Activated CD4-positive, CD25-positive, alpha-beta regulatory T cell (primary cell): ENCODE data around the gene MLXIPL.
"Not testable (repeated sequence)": the region's sequence is repeated elsewhere in the genome, so short reads cannot be mapped to it uniquely, and the experiment has no call there.

Source experiments
- DNase-seq, 4 experiments: peaks; one replicate each; lab custom pipeline; 2025; lab: John Stamatoyannopoulos, UW

MLXIPL gene

DNA sequence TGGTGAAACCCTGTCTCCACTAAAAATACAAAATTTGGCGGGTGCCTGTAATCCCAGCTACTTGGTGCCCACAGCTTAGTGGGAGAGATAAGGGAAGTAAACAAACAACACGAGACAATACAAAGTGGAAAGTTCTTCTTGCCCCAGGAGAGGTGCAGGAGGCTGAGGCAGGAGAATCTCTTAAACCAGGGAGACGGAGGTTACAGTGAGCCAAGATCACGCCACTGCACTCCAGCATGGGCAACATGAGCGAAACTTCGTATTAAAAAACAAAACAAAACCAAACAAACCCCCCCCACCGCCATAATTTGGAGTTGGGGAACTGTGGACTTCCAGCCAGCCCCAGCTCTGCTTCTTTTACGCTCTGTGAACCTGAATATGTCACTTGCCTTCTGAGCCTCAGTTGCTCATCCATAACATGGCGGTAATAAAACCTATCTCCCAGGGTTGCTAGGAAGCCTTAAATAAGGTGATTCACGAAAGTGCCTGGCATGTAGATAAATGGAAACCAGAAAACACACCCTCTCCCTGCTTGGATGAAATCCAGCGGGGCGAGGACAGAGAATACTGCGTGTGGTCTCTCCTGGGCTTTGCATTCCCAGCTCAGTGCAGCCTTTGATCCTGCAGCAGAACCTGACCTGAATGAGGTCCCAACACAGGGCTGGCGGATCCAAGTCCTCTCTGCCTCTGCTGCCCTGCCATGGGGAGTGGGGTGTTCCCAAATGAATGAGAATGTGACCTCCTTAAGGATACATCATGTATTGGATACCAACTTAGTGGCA, 10.2 kb downstream of the MLXIPL start:
- DNase-seq, result no peak

DNA sequence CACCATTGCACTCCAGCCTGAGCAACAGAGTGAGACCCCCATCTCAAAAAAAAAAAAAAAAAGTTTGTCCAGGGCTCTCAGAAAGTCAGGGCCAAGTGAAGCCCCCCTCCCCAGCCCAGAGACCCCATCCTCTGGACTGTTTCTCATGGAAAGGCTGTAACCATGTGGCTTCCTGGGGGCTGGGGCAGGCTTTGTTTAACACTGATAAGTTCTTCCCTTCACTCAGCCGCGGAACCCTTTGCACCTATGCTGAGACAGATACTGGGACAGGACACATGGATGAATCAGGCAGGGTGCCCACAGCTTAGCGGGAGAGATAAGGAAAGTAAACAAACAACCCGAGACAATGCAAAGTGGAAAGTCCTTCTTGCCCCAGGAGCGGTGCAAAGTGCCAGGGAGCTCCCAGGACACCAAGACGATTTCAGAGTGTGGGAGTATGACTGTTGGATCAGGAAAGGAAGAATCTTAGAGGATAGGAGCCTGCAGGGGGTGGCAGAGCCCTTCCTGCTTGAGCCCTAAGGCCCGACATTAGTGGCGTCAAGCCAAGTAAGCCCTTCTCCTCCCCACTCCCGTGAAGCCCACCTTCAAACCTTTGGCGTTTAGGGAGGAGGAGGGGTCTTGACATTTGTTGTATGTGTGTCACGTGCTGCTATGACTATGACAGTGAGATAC, 11.6 kb downstream of the MLXIPL start:
- no peak for DNase-seq

DNA sequence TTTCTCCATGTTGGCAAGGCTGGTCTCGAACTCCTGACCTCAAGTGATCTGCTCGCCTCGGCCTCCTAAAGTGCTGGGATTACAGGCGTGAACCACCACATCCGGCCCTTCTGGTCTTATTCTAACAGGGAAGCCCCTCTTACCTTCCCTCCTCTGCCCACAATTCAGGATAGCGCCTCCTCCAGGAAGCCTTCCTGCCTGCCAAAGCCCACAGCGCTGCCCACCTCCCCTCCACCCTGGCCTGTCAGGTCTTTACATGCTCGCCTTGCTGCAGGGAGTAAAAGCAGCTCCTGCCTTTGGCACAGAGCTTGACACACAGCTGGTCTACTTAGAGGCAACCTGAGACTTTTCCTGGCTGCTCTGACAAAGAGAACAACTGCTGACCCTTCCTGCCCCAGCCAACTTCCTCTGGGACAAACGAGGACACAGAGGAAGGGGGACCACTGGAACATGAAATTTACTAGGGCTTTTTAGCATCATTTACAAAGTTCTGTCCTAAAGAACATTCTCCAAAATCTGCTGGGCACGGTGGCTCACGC, 13.2 kb downstream of the MLXIPL start:
- no peak for DNase-seq

DNA sequence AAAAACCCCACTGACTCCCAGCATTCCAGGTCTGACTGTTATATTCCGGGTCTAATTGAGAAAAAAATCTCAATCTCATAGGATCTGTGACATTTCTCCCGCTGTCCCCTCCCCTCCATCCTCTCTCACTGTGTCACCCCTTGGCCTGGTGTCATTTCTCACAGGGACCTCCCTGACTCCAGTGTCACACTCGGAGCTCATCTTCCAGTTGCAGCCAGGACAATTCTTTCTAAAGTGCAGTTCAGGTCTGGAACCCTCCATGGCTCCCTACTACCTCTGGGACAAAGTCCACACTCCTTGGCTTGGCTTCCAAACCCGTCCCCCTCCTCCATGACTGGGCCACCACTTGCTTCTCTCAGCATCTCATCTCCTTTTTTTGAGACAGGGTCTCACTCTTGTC, 14.2 kb downstream of the MLXIPL start:
- DNase-seq, result no peak

DNA sequence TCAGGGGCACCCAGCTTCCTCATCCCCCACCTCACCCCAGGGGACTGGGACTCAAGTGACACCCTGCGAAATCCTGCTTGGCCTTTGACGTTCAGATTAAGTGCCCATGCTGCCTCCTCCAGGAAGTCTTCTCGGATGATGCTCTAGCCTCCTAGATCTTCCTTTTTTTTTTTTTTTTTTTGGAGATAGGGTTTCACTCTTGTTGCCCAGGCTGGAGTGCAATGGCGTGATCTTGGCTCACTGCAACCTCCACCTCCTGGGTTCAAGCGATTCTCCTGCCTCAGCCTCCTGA, 16.7 kb downstream of the MLXIPL start:
- not testable (repeated sequence) for DNase-seq

DNA sequence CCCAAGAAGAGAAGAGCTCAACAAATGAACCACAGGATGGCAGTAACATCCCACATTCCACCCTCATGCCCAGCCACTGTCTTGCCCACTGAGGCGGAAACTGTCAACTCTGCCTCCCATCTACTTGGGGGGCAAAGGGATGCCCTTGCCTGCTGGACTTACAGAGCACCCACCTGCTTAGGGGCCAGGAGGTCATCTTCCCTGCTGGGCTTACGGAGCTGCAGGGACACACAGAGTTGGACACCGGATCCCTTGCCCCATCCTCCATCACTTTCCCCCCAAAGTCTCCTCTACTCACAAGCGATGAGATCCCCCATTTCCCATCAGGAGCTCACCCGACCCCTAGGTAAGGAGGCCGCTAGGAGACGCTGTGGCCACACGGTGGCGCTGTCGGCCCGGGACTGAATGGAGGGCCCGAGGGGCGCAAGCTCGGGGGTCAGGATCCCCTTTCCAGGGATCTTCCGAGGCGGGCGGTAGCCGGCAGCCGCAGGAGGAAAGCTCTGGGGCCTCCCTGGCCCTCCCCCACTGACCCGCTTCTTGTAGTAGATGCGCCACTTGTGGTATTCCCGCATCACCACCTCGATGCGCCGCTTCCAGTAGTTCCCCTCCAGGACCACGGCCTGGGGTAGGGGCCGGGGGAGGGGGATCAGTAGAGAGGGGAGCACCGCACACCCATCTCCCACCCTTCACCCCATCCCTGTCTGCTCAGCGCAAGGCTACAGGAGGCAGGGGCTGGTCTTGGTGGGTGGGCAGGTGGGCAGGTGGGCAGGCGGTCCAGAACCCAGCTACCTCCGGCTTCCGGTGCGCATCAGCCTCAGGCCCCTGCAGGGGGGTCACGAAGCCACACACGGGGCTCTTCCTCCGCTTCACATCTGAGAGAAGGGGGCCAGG, 17.3 kb downstream of the MLXIPL start:
- DNase-seq, result peak; percentile 45 to 58 (median 53)

DNA sequence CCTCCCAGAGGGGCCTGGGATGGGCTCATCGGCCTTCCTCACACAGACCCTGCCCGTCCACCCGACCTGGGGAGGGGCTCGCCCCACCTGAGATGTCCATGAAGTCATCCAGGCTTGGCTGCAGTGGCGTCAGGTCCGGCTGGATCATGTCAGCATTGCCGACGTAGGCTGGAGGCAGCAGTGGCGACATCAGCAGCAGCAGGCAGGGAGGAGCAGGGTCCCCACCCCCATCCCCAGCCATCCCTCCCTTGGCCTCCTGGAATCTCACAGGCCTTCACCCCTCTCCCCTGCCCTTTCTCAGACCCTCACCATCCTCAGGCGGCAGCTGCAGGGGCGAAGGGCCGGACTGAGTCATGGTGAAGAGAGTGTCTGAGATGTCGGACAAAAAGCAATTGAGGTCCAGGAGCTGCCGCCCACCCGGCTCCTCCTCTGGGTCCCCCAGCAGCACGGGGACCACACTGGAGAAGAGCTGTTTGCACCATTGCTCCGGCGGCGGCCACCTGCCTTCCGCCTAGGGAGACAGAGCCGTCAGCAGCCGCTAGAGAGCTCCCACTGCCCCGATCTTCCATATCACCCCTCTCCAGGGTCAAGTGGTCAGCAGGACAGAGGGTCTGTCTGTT, 18.6 kb downstream of the MLXIPL start:
- DNase-seq, result no peak

DNA sequence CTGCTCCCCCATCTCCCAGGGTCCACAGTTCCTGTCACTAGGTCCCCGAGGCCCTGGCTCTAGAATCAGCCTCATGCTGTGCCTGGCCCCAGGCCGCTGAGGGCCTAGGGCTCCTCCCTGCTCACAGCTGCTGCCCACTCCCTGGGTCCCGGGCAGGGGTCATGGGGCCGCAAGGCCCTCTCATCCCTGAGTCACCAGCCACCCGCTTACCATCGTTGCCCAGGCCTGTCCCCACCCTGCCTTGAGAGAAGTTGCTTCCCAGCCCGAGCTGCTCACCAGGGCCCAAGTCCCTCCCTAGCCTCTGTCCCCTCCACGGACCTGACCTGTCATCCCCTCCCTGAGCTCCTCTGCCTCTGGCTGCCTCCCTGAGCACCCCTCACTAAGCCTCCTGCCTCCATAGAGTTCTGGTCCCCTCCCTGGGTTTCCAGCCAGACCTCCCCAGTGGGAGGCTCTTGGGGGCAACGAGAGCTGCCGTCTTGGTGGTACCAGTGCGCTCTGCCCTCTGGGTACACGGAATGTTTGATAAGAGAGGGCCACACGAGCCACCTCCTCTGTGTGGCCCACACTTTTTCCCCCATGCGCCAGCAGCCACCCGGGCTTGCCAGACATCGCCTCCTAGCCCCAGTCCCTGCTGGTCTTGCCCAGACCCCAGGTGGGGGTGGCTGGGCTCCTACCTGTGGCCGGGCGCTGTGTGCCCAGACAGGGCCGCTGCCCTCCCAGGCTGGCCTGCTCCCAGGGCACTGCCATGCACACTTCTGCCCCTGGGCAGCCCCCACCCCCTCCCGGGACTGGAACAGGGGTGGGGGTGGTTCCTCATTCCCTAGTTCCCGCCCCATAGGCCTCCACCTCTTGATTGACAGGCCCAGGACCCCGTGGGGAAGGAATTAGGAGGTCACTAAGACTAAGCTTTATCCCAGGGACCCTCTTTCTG, 21.3 kb downstream of the MLXIPL start:
- no peak for DNase-seq

DNA sequence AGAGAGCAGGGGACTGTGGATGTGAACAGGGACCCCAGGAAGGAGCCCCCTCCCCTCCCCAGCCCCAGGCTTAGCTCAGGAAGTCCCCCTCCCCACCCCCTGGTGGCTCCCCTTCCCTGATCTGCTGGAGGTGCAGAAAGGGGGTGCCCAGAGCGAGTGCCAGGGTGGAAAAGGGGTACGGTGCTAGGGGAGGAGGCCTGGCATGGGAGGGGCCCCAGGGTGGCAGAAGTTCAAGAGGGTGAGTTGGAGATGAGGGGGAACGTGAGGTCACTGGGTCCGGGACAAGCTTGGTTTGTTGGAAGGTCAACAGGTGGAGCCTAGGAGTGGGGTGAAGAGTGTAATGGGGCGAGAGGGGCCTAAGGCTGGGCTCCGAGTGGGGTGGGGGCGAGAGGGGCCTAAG, 24.4 kb downstream of the MLXIPL start:
- no peak for DNase-seq

DNA sequence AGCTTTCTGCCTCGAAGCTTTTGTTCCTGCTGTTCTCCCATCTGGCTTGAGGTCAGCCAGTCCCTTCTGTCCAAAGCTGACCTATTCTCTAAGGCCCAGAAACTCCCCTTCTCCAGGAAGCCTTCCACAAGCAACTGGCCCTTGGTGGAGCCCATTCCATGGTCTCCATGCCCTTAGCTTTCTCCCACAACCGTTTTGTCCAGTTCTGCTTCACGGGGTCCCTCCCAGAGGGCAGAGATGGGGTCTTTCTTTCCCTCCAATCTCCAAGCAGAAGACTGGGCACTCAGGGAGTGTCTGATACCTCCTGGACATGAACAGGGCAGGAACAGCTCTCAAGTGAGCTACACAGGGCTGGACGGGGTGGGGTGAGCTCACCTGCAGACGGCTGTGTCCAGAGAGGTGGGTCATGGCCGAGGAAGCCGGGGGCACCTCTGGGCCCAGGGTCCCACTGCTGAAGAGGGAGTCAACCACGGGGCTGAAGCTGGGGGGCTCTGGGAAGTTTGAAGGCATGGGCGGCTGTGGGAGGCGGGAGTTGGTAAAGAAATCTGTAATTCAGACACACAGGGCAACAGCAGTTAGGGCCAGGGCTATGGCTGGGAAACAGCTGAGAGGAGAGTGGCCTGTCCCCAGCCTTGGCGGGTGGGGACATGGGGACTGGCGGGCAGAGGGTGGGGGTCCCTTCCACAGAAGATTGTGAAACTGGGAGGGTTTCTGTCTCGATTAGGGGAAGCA, 25.0 kb downstream of the MLXIPL start:
- no peak for DNase-seq

DNA sequence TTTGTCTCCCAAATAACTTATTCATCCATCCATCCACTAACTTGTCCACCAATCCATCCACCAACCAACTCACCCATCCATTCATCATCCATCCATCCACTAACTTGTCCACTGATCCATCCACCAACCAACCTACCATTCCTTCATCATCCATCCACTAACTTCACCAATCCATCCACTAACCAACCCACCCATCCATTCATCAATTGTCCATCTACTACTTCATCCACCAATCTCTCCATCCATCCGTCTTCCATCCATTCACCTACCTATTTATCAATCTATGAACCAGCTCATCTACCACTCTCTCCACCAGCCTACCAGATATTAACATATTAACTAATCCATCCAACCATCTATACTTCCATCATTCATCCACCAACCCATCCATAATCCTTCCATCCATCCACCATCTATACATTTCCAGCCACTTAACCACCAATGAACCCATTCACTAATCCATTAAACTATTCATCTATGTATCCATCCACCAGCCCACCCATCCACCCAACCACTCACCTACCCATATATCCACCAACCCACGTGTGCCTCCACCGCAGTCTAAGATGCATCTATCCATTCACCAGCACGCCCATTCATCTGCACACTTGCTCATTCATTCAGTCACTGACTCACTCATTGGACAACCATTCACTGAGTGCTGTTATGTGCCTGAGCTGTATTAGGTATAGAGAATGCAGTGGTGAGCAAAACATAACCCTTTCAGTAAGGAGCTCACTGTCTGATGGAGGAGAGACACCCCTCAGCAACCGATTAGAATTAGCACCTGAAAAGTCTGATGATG, 26.1 kb downstream of the MLXIPL start:
- no peak for DNase-seq

DNA sequence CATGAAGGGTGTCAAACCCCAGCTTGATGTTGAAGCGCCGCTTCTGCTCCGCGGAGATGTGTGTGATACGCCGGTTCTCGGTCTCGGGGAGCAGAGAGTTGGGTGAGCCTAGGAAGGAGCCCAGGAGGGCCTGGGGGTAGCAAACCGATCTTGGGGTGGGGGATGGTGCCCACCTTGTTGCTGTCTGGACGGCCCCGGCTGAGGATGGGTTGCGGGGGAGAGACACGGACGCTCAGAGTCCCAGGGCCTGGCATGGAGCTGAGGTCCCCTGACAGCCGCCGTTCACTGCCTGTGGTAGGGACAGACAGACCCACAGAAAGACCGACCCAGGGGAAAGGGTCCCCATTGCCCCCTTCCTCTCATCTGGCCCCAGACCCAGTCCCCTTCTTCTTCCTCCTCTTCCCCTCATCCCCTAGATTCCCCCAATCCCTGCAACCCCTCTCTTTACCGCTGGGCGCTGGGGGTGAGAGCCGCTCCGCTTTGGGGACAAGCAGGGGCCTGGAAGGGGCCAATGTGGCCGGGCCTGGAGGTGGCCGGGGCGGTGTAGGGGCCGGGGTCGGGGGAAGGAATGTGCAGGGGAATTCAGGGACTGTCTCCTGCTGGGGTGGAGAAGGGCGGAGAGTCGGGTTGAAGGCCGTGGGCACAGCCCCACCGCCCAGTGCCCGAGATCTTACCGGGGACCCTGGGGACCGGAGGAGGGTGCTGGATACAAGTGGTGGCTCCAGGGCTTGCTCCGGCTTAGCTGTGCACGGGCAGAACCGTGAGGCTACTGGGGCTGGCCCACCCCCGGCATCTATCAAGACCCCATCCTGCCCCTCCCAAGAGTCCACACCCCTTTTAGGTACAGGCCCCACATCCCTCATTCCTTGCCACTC, 27.9 kb downstream of the MLXIPL start:
- no peak for DNase-seq

DNA sequence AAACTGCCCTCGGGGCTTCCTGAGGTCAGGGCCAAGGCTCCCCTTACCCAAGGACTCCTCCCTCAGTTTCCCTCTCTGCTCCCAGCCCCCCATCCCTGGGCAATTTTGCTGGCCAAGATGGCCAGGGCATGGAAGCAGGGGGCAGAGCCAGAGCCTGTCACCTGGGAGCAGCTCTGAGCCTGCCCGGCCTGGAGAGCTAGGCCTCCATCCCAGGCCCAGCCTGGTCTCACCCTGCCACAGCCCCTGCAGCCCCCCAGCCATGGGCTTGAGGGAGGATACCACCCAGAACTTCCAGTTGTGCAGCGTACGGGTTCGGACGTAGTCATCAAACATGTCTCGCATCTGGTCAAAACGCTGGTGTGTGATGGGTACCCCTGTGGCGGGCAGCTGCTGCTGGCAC, 29.0 kb downstream of the MLXIPL start:
- no peak for DNase-seq

DNA sequence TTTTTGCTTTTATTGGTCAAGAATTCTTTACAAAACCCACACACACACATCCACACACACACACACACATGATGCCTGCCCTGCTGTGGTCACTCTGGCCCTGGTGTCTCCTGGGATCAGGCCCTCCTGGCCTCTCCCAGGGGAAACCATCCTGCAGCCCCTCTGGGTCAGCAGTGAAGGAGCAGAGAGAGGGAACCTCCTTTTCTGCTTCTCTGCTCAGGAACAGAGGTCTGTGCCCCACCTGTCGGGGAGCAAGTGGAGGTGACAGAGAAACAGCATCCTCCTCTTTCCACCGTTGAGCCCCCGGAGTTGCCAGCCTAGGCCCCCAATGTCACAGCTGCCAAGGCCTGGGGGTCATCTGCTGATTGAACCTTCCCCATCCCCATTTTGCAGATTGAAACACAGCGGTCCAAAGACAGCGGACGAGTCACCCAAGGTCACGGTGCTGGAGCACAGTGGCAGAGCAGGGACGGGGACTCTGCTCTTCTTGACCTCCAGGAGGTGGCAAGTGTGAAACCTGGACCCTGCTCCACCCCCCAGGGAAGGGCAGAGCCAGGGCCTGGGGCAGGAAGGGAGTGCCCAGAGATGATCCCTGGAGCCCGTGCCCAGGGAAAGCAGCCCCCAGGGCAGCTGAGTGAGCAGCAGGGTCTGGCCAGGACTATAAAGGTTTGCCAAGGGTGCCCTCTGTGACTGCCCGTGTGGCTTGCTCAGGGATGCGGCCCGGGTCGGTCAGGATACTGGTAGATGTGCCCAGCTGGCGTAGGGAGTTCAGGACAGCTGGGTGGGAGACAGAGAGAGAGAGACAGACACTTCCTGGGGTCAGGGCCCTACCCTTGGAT, 30.9 kb downstream of the MLXIPL start:
- DNase-seq, result no peak

DNA sequence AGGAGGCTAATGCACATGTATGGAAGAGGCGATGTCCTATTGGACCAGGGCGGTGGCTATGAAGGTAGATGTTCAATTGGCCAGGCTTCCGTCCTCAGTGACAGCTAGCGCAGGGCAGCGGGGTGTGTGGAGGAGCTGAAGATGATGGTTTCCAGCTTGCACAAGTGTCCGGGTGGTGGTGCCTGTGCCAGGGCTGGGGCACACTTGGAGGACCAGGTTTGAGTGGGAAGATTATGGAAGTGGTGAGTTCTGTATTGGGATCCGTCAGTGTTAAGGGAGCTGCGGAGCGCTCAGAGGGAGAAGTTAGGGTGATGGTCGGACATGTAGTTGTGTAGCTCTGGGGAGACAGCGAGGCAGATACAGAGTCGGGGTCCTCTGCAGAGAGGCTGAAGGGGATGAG, 37.4 kb downstream of the MLXIPL start:
- no peak for DNase-seq

DNA sequence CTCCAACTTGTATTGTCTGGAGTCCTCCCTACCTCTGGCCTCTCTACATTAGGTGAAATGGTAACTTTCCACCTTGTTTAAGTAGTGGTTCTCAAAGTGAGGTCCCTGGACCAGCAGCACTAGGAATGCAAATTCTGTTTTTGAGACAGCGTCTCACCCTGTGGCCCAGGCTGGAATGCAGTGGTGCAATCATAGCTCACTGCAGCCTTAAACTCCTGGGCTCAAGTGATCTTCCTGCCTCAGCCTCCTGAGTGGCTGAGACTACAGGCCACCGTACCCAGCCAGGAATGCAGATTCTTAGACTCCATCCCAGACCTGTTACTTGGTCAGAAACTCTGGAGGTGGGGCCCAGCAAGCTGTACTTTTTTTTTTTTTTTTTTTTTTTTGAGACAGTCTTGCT, 39.1 kb downstream of the MLXIPL start:
- DNase-seq, result no peak

DNA sequence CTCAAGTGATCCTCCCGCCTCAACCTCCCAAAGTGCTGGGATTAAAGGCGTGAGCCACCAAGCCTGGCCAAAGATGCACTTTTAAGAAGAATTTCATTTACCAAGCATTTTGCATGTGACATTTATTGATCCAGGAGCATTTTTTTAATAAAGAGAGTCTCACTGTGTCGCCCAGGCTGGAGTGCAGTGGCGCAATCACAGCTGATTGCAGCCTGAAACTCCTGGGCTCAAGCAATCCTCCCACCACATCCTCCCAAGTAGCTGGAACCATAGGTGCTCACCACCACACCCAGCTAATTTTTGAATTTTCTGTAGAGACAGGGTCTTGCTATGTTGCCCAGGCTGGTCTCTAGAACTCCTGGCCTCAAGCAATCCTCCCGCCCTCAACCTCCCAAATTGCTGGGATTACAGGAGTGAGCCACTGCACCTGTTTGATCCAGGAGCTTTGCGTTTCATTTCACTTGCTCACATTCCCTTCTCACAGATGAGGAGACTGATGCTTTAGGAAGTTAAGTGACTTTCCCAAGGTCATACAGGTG, 41.6 kb downstream of the MLXIPL start:
- no peak for DNase-seq
